ENCODE data around the gene ZFYVE16.
"Not testable (repeated sequence)": the region's sequence is repeated elsewhere in the genome, so short reads cannot be mapped to it uniquely, and the experiment has no call there.

Gene ZFYVE16

DNA sequence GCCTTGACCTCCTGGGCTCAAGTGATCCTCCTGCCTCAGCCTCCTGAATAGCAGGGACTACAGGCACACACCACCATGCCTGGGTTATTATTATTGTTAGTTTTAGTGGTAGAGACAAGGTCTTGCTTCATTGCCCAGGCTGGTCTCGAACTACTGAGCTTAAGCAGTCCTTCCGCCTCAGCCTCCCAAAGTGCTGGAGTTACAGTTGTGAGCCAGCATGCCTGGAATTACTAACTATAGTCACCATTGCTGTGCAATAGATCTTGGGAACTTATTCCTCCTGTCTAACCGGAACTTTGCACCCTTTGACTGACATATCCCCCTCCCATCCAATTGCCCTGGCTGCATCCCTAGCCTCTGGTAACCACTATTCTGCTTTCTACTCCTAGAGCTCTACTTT lies 83.4 kb downstream of the ZFYVE16 start:
- no peak for DNase-seq

DNA sequence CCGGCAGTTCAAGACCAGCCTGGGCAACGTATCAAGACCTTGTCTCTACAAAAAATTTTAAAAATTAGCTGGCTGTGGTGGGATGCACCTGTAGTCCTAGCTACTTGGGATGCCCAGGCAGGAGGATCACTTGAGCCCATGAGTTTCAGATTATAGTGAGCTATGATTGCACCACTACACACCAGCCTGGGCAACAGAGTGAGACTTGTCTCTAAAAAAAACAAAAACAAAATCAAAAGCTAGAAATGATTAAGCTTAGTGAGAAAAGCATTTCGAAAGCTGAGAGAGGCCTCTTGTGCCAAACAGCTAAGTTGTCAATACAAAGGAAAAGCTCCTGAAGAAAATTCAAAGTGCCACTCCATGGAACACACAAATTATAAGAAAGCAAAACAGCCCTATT lies 84.9 kb downstream of the ZFYVE16 start:
- no peak for DNase-seq

- DNase-seq = not testable (repeated sequence)
Measured at GRCh38 chr5:80493443-80493842, 85.6 kb downstream of the ZFYVE16 start.

GRCh38 chr5:80495891-80496290 lies 88.0 kb downstream of the ZFYVE16 start:
- DNase-seq = no peak

- DNase-seq = no peak
Measured at GRCh38 chr5:80502800-80503199, 94.9 kb downstream of the ZFYVE16 start.

DNA sequence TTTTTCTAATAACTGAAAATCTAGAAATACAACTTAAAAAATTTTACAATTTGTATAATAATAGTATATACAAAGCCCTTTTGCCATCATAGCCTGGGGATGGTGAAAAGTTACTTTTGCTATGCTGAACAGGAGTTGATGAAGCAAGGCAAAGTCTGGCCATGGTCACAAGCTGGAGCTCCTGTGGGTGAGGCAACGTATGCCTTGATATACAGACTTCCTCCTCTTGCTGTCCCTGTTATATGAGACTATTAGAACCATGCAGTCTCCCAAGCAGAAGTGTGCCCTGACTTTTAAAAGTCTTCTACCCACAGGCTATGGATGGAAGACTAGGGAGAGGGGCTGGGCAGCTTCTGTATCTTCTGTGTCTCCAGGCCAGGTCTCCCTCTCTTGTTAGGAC lies 95.8 kb downstream of the ZFYVE16 start:
- DNase-seq = no peak

DNA sequence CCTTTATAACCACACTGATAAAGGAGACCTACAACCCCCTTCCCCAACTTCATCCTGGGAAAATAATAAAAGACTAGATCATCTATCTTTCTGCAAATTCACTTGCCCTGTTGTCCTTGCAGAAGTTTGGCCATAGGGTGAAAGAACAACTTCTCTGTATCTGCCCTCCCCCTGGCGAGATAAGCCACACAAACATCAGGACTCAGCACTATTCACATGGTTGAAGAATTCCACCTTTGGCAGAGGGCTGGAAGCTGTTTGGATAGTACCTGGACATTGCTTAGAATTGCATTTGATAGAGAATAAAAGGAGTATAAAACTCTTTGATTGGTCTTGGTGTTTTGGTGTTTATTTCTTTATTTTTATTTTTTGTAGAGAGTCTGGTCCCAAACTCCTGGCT lies 97.0 kb downstream of the ZFYVE16 start:
- no peak for DNase-seq

DNA sequence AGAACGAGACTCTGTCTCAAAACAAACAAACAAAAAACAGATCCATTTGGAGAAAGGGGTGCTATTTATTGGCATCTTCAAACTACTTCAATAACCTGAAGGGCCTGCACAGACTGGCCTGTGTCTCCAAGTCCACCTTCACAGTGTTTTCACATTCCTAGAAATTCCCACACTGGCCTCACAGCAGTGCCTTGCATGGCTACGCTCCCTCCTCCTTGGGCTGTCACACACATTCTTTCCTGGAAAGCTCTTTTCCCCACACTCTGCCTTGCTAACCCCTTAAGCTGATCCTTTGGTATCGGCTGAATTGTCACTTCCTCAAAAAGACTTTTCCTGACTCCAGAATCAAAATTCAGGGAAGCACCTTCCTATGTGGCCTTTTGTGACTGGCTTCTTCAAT lies 99.8 kb downstream of the ZFYVE16 start:
- no peak for DNase-seq

- no peak for DNase-seq
Measured at GRCh38 chr5:80508844-80509243, 101.0 kb downstream of the ZFYVE16 start.

- no peak for DNase-seq
Measured at GRCh38 chr5:80509362-80509761, 101.5 kb downstream of the ZFYVE16 start.

DNA sequence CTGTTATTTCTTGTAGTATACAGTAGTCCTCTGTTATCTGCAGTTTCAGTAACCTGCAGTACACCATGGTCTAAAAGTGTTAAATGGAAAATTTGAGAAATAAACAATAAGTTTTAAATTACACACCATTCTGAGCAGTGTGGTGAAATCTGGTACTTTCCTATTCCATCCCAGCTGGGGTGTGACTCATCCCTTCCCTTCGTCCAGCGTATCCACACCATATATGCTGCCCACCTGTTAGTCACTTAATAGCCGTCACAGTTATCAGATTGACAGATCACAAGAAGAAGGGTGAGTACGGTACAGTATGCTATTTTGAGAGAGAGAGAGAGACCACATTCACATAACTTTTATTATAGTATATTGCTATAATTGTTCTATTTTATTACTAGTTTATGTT lies 109.0 kb downstream of the ZFYVE16 start:
- no peak for DNase-seq
